ENCODE results near the gene MT1A.

Gene MT1A

DNA sequence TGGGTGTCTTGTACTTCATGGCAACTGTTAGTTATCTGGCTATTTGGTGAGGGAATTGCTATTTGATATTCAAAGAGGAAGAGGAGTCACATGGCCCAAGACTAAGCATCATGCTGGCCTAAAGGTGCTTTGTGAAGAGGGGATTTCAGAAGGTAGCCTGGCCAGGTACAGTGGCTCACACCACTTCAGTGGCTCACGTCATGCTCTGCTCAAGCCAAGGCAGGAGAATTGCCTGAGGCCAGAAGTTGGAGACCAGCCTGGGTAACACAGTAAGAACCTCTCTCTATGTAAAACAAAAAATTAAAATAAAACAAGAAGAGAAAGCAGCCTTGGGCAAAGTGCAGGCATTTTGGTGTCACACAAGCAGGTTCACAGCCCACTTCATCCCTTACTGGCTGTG, 6.8 kb downstream of the MT1A start:
- DNase-seq (ENCODE audit: low spot score): no peak
- Mint-ChIP-seq H3K27ac (no peak overlapping the region), H3K9me3 (no peaks in the 10 kb centered on the region), H3K4me1 (ENCODE audit: low read depth) (peaks cover 19% of the 10 kb centered on the region), H3K27me3 (ENCODE audit: low read depth) (peaks cover 42% of the 10 kb centered on the region), H3K4me3 (no peak overlapping the region), H3K36me3 (ENCODE audit: low read depth) (no peaks in the 10 kb centered on the region)

DNA sequence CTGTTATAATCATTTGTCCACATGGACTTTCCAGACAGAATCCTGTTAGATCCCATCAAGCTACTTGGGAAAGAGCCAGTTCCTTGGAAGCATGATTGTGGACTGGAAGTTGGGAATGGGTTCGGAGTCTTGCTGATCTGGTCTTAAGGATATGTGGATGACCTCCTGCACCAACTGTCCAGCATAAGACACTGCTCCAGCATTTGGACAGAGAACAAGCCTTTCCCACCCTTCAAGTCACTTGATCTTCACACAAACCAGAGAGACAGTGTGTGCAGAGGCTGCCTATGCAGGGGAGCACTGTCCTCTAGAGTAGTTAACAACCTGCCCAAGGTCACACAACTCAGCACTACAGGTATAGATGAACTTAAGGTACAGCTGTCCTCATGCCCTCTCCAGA, 7.4 kb downstream of the MT1A start:
- no peaks in the 10 kb centered on the region for H3K36me3 Mint-ChIP-seq (ENCODE audit: low read depth)
- H3K27ac Mint-ChIP-seq: no peak overlapping the region
- H3K27me3 Mint-ChIP-seq (ENCODE audit: low read depth): peaks cover 40% of the 10 kb centered on the region
- no peak for DNase-seq (ENCODE audit: low spot score)
- H3K4me1 Mint-ChIP-seq (ENCODE audit: low read depth): peaks cover 19% of the 10 kb centered on the region
- no peaks in the 10 kb centered on the region for H3K9me3 Mint-ChIP-seq
- no peak overlapping the region for H3K4me3 Mint-ChIP-seq

GRCh38 chr16:56647641-56648431, 9.4 kb downstream of the MT1A start:
- Mint-ChIP-seq H3K4me3 (no peak overlapping the region), H3K36me3 (ENCODE audit: low read depth) (no peaks in the 10 kb centered on the region), H3K27me3 (ENCODE audit: low read depth) (peaks cover 43% of the 10 kb centered on the region), H3K4me1 (ENCODE audit: low read depth) (peaks cover 13% of the 10 kb centered on the region), H3K9me3 (no peaks in the 10 kb centered on the region), H3K27ac (no peak overlapping the region)
- no peak for DNase-seq (ENCODE audit: low spot score)

DNA sequence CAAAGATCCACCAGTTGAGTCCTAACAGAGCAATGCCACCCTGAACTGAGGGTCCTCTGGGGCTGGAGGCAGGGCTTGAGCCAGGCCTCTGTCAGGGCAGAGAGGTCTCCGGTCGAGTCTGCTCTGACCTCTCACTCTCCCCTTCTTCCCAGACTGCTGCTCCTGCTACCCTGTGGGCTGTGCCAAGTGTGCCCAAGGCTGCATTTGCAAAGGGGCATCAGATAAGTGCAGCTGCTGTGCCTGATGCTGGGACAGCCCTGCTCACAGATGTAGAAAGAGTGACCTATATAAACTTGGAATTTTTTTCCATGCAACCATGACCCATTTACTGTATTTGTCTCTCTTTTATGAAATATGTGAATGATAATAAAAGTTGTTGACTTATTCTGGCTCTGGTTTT, 10.8 kb downstream of the MT1A start:
- no peaks in the 10 kb centered on the region for H3K36me3 Mint-ChIP-seq (ENCODE audit: low read depth)
- no peaks in the 10 kb centered on the region for H3K9me3 Mint-ChIP-seq
- H3K4me3 Mint-ChIP-seq: no peak overlapping the region
- no peak for DNase-seq (ENCODE audit: low spot score)
- H3K4me1 Mint-ChIP-seq (ENCODE audit: low read depth): peaks cover 1% of the 10 kb centered on the region
- peaks cover 44% of the 10 kb centered on the region for H3K27me3 Mint-ChIP-seq (ENCODE audit: low read depth)
- H3K27ac Mint-ChIP-seq: no peak overlapping the region

DNA sequence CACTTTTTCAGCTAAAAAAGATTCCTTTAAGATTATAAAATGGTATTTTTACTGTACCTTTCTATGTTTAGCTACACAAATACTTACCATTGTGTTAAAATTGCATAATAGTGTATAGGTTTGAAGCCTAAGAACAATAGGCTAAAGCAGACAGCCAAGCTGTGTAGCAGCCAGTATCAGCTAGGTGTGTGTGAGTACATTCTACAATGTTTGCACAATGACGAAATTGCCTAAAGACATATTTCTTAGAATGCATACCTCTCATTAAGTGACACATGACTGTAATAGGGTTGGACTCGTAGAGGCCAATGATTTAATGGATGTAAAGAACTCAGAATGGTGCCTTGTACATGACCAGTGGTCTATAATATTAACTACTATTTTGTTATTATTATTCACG, 11.4 kb downstream of the MT1A start:
- Mint-ChIP-seq H3K4me1 (ENCODE audit: low read depth) (no peaks in the 10 kb centered on the region), H3K27me3 (ENCODE audit: low read depth) (peaks cover 45% of the 10 kb centered on the region)

DNA sequence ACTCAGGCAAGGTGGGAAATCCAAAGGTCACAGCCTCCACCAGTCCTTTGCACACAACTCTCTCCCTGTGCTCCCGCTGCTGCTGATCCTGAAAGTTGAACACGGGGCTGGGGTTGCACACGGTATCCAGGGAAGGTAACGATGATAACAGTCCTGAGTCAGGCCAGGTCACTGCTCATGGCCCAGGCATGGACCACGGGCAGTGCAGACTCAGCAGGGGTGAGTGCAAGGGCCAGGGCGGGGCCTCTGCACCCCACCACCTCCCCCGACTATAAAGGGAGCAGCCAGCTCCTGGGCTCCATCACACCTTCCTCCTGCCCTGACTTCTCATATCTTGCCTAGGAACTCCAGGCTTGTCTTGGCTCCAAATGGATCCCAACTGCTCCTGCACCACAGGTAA, 13.1 kb downstream of the MT1A start, which contains the start of gene MT1B:
MT1B (plus strand) TSS at position 301 of the 400 bp plus-strand sequence; CDS start at position 369, 68 bp downstream.
- no peaks in the 10 kb centered on the region for H3K9me3 Mint-ChIP-seq
- H3K27ac Mint-ChIP-seq: no peak within 1 kb of the TSS
- DNase-seq (ENCODE audit: low spot score): no peak
- H3K36me3 Mint-ChIP-seq (ENCODE audit: low read depth): no peaks in the 10 kb centered on the region
- peaks cover 40% of the 10 kb centered on the region for H3K27me3 Mint-ChIP-seq (ENCODE audit: low read depth)
- no peak within 1 kb of the TSS for H3K4me3 Mint-ChIP-seq
- H3K4me1 Mint-ChIP-seq (ENCODE audit: low read depth): no peaks in the 10 kb centered on the region

More for the DNA sequence above, 11.4 kb downstream of the MT1A start:
- DNase-seq (ENCODE audit: low spot score): no peak
- H3K36me3 Mint-ChIP-seq (ENCODE audit: low read depth): no peaks in the 10 kb centered on the region
- H3K9me3 Mint-ChIP-seq: no peaks in the 10 kb centered on the region
- H3K4me3 Mint-ChIP-seq: no peak overlapping the region
- H3K27ac Mint-ChIP-seq: no peak overlapping the region

GRCh38 chr16:56652600-56652999, 14.1 kb downstream of the MT1A start:
- Mint-ChIP-seq H3K9me3 (no peaks in the 10 kb centered on the region), H3K27me3 (ENCODE audit: low read depth) (peaks cover 33% of the 10 kb centered on the region), H3K4me1 (ENCODE audit: low read depth) (peaks cover 4% of the 10 kb centered on the region), H3K36me3 (ENCODE audit: low read depth) (no peaks in the 10 kb centered on the region), H3K4me3 (no peak overlapping the region), H3K27ac (no peak overlapping the region)
- no peak for DNase-seq (ENCODE audit: low spot score)

GRCh38 chr16:56653218-56653617, 14.8 kb downstream of the MT1A start:
- DNase-seq (ENCODE audit: low spot score): no peak
- Mint-ChIP-seq H3K4me3 (no peak overlapping the region), H3K9me3 (no peaks in the 10 kb centered on the region), H3K27me3 (ENCODE audit: low read depth) (peaks cover 29% of the 10 kb centered on the region), H3K4me1 (ENCODE audit: low read depth) (peaks cover 8% of the 10 kb centered on the region), H3K36me3 (ENCODE audit: low read depth) (no peaks in the 10 kb centered on the region), H3K27ac (no peak overlapping the region)

- Mint-ChIP-seq H3K27ac (peak within 1 kb of the TSS; percentile 79), H3K4me1 (ENCODE audit: low read depth) (peaks cover 21% of the 10 kb centered on the region), H3K27me3 (ENCODE audit: low read depth) (peaks cover 18% of the 10 kb centered on the region), H3K36me3 (ENCODE audit: low read depth) (no peaks in the 10 kb centered on the region), H3K4me3 (peak within 1 kb of the TSS; percentile 95), H3K9me3 (no peaks in the 10 kb centered on the region)
- peak; percentile 40 for DNase-seq (ENCODE audit: low spot score)
Measured at GRCh38 chr16:56657555-56658326, 19.3 kb downstream of the MT1A start, which contains the start of gene MT1F. Gene MT1F (plus strand): TSS chr16:56657959. CDS start chr16:56658059, 100 bp downstream.

GRCh38 chr16:56658327-56658875, 19.9 kb downstream of the MT1A start:
- Mint-ChIP-seq H3K4me1 (ENCODE audit: low read depth) (peaks cover 23% of the 10 kb centered on the region), H3K27ac (peak overlapping the region; percentile 79), H3K36me3 (ENCODE audit: low read depth) (no peaks in the 10 kb centered on the region), H3K27me3 (ENCODE audit: low read depth) (peaks cover 16% of the 10 kb centered on the region), H3K4me3 (peak overlapping the region; percentile 95), H3K9me3 (no peaks in the 10 kb centered on the region)
- DNase-seq (ENCODE audit: low spot score): no peak

DNA sequence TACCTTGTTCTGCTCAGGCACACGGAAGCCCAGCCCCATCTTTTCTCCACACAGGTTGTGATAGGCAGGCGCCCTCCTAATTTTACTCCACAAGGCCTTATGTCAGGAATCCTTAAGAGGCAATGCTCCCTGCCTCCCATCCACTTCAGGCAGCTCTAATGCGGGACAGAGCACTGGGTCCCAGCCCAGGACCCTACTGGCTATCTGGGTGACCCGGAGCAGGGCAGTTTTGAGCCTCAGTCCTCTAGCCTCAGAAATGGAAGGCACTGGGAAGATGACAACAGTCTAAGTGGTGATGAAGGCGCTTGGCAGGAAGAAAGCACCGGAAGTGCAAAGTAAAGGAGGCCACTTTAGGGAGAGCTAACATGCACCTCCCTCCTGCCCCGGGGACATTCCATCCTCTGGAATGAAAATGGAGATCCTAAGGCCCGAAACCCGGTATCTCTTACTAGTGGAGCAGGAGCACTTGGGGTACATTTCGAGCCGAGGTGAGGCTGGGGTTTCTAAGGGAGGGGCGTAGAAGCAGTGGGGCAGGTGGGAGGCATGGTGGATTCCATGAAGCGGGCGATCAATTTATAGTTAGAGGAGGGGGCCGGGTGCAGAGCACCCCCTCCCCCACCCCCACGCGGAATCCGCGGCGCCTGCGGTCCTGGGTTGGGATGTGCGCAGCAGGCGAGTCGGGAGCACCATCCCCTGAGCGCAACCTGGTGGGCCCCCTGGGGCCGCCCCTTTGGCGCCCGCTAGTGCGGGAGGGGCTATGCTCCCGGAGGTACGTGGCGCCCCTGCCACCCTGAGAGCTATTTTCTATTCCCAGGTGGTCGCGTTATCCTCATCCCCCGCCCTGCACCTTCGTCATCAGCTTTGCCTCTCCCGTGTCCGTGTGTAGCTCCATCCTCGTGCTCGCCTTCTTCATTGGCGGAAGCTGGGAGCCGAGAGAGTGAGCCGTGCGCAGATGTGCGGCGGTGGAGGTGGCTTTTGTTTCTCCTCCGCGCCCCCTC, 24.2 kb downstream of the MT1A start:
- DNase-seq (ENCODE audit: low spot score): no peak

GRCh38 chr16:56664506-56664905, 26.0 kb downstream of the MT1A start:
- Mint-ChIP-seq H3K27ac (no peak overlapping the region), H3K27me3 (ENCODE audit: low read depth) (peaks cover 37% of the 10 kb centered on the region), H3K36me3 (ENCODE audit: low read depth) (peaks cover 3% of the 10 kb centered on the region), H3K4me3 (no peak overlapping the region), H3K9me3 (no peaks in the 10 kb centered on the region), H3K4me1 (ENCODE audit: low read depth) (peaks cover 42% of the 10 kb centered on the region)
- no peak for DNase-seq (ENCODE audit: low spot score)

More for the DNA sequence above, 24.2 kb downstream of the MT1A start:
- peak overlapping the region; percentile 82 for H3K4me3 Mint-ChIP-seq
- H3K27me3 Mint-ChIP-seq (ENCODE audit: low read depth): peaks cover 24% of the 10 kb centered on the region
- H3K36me3 Mint-ChIP-seq (ENCODE audit: low read depth): no peaks in the 10 kb centered on the region
- peak overlapping the region; percentile 80 for H3K27ac Mint-ChIP-seq
- no peaks in the 10 kb centered on the region for H3K9me3 Mint-ChIP-seq
- peaks cover 37% of the 10 kb centered on the region for H3K4me1 Mint-ChIP-seq (ENCODE audit: low read depth)
